HCT116 (cell line): ENCODE data around the gene CSTPP1. TPM values are rescaled to one million over a fixed set of nuclear protein-coding genes. Genes with fewer than 3 reads are reported as not detected.

Experiments
- ATAC-seq: fragments of 200-7000 bp; cut with Tn5 transposase; 2 replicates; pipeline ENCODE4 v1.9.1; 2020; ENCODE audit warnings: mild to moderate bottlenecking, moderate library complexity
- BruUV-seq: library from RNA; stranded (reverse); fragments of 400-500 nt; replicated peaks from 2 replicates; lab custom pipeline; 2021; lab: Mats Ljungman, UMichigan
- CTCF ChIA-PET: fragments of 300-600 bp; sonication (Branson Sonifier 250); formaldehyde crosslinking; loops from one replicate; lab custom pipeline; 2021; ENCODE audit warnings: antibody characterized with exemption; lab: Charles Lee
- POLR2A ChIA-PET: fragments of 300-600, 350-600 bp; sonication (Branson Sonifier 250); formaldehyde crosslinking; loops from one replicate; lab custom pipeline; 2021; ENCODE audit warnings: antibody characterized with exemption; lab: Charles Lee
- RAD21 ChIA-PET, 2 experiments: fragments of 300-600 bp; sonication (Branson Sonifier 250); formaldehyde crosslinking; loops; one replicate each; lab custom pipeline; 2023; ENCODE audit warnings: low total read pairs in 2 of 2; ENCODE audit not compliant: uncharacterized antibody in 2 of 2, unreplicated experiment in 2 of 2, low non-redundant PET in 1 of 2; lab: Charles Lee
- DNase-seq: peaks from one replicate; pipeline ENCODE4 v3.0.0-alpha.2; 2010; ENCODE audit warnings: low read depth, low spot score
- H2AFZ ChIP-seq: fragments of 200-600 bp; shearing (Covaris generic), sonication (generic); 2 replicates; pipeline ENCODE4 v1.6.1; 2017; ENCODE audit warnings: low read depth, mixed run types, mixed read lengths, antibody characterized with exemption, low read length; ENCODE audit not compliant: poor library complexity, severe bottlenecking
- H3K27ac ChIP-seq: 2 replicates; pipeline ENCODE4 v1.5.1; 2012; ENCODE audit warnings: low read depth, low read length
- H3K27me3 ChIP-seq: fragments of 200-600 bp; sonication (generic); 2 replicates; pipeline ENCODE4 v1.6.1; 2016; ENCODE audit warnings: mixed run types, low read length, mixed read lengths; ENCODE audit not compliant: insufficient read depth
- H3K36me3 ChIP-seq, 2 experiments: fragments of 200-500 bp in 1 of 2; fragments of 200-600 bp in 1 of 2; sonication (Bioruptor generic) in 1 of 2; sonication (generic) in 1 of 2; 2 replicates each; pipeline versions ENCODE4 v1.5.1 to v1.6.1; 2014 to 2016; ENCODE audit warnings: low read length in 2 of 2, inconsistent platforms in 1 of 2, mixed read lengths in 1 of 2, mixed run types in 1 of 2; ENCODE audit not compliant: insufficient read depth in 2 of 2, control insufficient read depth in 1 of 2
- H3K4me1 ChIP-seq, 2 experiments: fragments of 200-600 bp in 1 of 2; sonication (generic) in 1 of 2; 2 replicates each; pipeline versions ENCODE4 v1.5.1 to v1.6.1; 2012 to 2017; ENCODE audit warnings: low read length in 2 of 2, inconsistent platforms in 1 of 2, mild to moderate bottlenecking in 1 of 2, mixed read lengths in 1 of 2, mixed run types in 1 of 2, moderate library complexity in 1 of 2; ENCODE audit not compliant: insufficient read depth in 2 of 2, control insufficient read depth in 1 of 2
- H3K4me2 ChIP-seq: fragments of 200-600 bp; sonication (generic); 2 replicates; pipeline ENCODE4 v1.6.1; 2017; ENCODE audit warnings: mixed run types, low read length, mixed read lengths
- H3K4me3 ChIP-seq, 2 experiments: fragments of 200-600 bp in 1 of 2; sonication (generic) in 1 of 2; replicated peaks in 1 of 2; 2 replicates each; pipeline ENCODE4 v1.5.1; 2011 to 2016; ENCODE audit warnings: low read length in 2 of 2, control low read depth in 1 of 2, low read depth in 1 of 2, mild to moderate bottlenecking in 1 of 2, mixed read lengths in 1 of 2, mixed run types in 1 of 2
- H3K79me2 ChIP-seq: fragments of 200-600 bp; sonication (generic); 2 replicates; pipeline ENCODE4 v1.6.1; 2017; ENCODE audit warnings: mild to moderate bottlenecking, mixed run types, low read length, moderate library complexity, mixed read lengths; ENCODE audit not compliant: insufficient read depth
- H3K9ac ChIP-seq: fragments of 200-600 bp; sonication (generic); 2 replicates; pipeline ENCODE4 v1.6.1; 2016; ENCODE audit warnings: low read length, mixed read lengths
- H3K9me2 ChIP-seq: fragments of 200-600 bp; sonication (generic), shearing (Covaris generic); 2 replicates; pipeline ENCODE4 v1.6.1; 2017; ENCODE audit warnings: mixed run types, mild to moderate bottlenecking, moderate library complexity; ENCODE audit not compliant: insufficient read depth
- H3K9me3 ChIP-seq, 2 experiments: fragments of 200-500 bp in 1 of 2; fragments of 200-600 bp in 1 of 2; sonication (Bioruptor generic) in 1 of 2; sonication (generic) in 1 of 2; 2 replicates each; pipeline ENCODE4 v1.6.1; 2014 to 2017; ENCODE audit warnings: low read length in 2 of 2, mixed read lengths in 2 of 2, inconsistent platforms in 1 of 2, low read depth in 1 of 2, mild to moderate bottlenecking in 1 of 2, mixed run types in 1 of 2, moderate library complexity in 1 of 2; ENCODE audit not compliant: control insufficient read depth in 1 of 2, insufficient read depth in 1 of 2
- H4K20me1 ChIP-seq: fragments of 200-600 bp; sonication (generic), shearing (Covaris generic); 2 replicates; pipeline ENCODE4 v1.6.1; 2017; ENCODE audit warnings: mixed run types, mild to moderate bottlenecking, moderate library complexity; ENCODE audit not compliant: insufficient read depth
- CEBPB ChIP-seq: IDR thresholded peaks from 2 replicates; pipeline ENCODE4 v1.6.1; 2012; ENCODE audit warnings: low read depth
- ELF1 ChIP-seq: IDR thresholded peaks from 2 replicates; pipeline ENCODE4 v1.6.1; 2012; ENCODE audit warnings: low read depth, borderline replicate concordance
- EZH2 ChIP-seq: fragments of 200-600 bp; sonication (generic); IDR thresholded peaks from 2 replicates; pipeline ENCODE4 v1.6.1; 2017; ENCODE audit warnings: antibody characterized with exemption, mixed run types
- EZH2phosphoT487 ChIP-seq: fragments of 200-600 bp; IDR thresholded peaks from 2 replicates; pipeline ENCODE4 v1.6.1; 2018; ENCODE audit warnings: antibody characterized with exemption, borderline replicate concordance
- JUND ChIP-seq: IDR thresholded peaks from 2 replicates; pipeline ENCODE4 v1.6.1; 2012
- POLR2A ChIP-seq: IDR thresholded peaks from 2 replicates; pipeline ENCODE4 v1.7.0; 2011; ENCODE audit warnings: borderline replicate concordance; ENCODE audit not compliant: insufficient read depth, insufficient read length; ENCODE audit errors: extremely low read depth
- RAD21 ChIP-seq: IDR thresholded peaks from 2 replicates; pipeline ENCODE4 v1.6.1; 2012; ENCODE audit warnings: low read depth, mild to moderate bottlenecking
- SIN3A ChIP-seq: IDR thresholded peaks from 2 replicates; pipeline ENCODE4 v1.6.1; 2012; ENCODE audit warnings: low read depth
- SP1 ChIP-seq: IDR thresholded peaks from 2 replicates; pipeline ENCODE4 v1.6.1; 2012; ENCODE audit warnings: low read depth
- YY1 ChIP-seq: IDR thresholded peaks from 2 replicates; pipeline ENCODE4 v1.6.1; 2011; ENCODE audit warnings: low read length, low read depth, moderate library complexity, mild to moderate bottlenecking; ENCODE audit not compliant: insufficient replicate concordance; ENCODE audit errors: extremely low read depth
- ZFX ChIP-seq: fragments of 450-650 bp; IDR thresholded peaks from 2 replicates; pipeline ENCODE4 v1.6.1; 2017
- intact Hi-C: fragments of 100-400 bp; cut with micrococcal nuclease; formaldehyde crosslinking; loops from 2 replicates; pipeline ENCODE4 v1.10.0; 2022
- total RNA-seq: library from RNA; stranded (reverse); gene quantifications from one replicate; pipeline ENCODE4 v1.2.1, GENCODE V29; 2021; ENCODE audit not compliant: unreplicated experiment
- TF ChIP-seq, protein P1 (sequence below): IDR thresholded peaks from 2 replicates; pipeline ENCODE4 v1.6.1; 2011; ENCODE audit warnings: mild to moderate bottlenecking, low read length, moderate library complexity; ENCODE audit not compliant: insufficient replicate concordance; ENCODE audit errors: extremely low read depth
- TF ChIP-seq, protein P2 (sequence below): IDR thresholded peaks from 2 replicates; pipeline ENCODE4 v1.6.1; 2012
- TF ChIP-seq, protein P3 (sequence below), 3 experiments: fragments of 200-600 bp in 1 of 3; sonication (generic) in 1 of 3; IDR thresholded peaks in 2 of 3; conservative IDR thresholded peaks in 1 of 3; 2 replicates each; pipeline ENCODE4 v1.5.1; 2012 to 2017; ENCODE audit warnings: low read depth in 2 of 3, low read length in 2 of 3, antibody characterized with exemption in 1 of 3, borderline replicate concordance in 1 of 3, control low read depth in 1 of 3, mild to moderate bottlenecking in 1 of 3, mixed read lengths in 1 of 3, mixed run types in 1 of 3, moderate library complexity in 1 of 3; ENCODE audit not compliant: insufficient read depth in 1 of 3
- TF ChIP-seq, protein P4 (sequence below): IDR thresholded peaks from 2 replicates; pipeline ENCODE4 v1.6.1; 2012; ENCODE audit warnings: low read depth
- TF ChIP-seq, protein P5 (sequence below): IDR thresholded peaks from 2 replicates; pipeline ENCODE4 v1.6.1; 2012

The CSTPP1 gene
- total RNA-seq, 1 experiment from 2014 or later: 24.7 TPM

DNA sequence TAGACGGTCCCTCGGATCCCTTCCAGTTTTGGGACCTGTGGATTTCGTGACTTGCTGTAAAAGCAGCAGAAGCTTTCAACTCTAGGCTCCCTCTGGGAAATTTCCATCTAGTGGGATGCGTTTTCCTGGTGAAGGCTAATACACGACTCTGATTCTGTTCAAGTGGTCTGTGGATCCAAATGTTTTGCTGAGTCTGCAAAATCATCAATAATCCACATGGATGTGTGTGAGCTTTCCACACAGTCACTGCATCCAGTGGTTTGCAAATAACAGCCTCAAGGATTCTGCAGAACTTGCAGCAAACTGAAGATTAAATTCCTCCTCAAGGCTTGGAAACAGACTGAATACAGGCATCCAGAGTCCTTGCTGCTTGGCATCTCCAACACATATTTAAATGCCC lies 266.0 kb downstream of the CSTPP1 start (continued):
- TF ChIP-seq, protein P1, sequence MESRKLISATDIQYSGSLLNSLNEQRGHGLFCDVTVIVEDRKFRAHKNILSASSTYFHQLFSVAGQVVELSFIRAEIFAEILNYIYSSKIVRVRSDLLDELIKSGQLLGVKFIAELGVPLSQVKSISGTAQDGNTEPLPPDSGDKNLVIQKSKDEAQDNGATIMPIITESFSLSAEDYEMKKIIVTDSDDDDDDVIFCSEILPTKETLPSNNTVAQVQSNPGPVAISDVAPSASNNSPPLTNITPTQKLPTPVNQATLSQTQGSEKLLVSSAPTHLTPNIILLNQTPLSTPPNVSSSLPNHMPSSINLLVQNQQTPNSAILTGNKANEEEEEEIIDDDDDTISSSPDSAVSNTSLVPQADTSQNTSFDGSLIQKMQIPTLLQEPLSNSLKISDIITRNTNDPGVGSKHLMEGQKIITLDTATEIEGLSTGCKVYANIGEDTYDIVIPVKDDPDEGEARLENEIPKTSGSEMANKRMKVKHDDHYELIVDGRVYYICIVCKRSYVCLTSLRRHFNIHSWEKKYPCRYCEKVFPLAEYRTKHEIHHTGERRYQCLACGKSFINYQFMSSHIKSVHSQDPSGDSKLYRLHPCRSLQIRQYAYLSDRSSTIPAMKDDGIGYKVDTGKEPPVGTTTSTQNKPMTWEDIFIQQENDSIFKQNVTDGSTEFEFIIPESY: no peak
- TF ChIP-seq CEBPB: no peak

DNA sequence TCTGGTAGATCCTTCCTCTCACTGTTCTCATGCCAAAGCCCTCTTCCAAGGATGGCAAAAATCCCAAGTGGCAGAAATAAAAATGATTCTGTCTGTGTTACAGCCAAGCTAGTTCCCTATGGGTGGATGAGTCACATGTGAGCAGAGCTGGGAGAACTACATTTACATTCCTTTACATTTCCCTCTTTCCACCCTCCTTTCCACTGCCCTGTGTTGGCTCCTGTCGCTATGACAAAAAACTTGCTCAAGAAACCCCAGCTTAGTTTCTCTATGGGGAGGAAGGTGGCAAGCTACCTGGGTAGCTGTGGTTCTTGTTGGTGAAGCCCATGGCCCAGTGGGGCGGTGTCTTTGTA lies 268.1 kb downstream of the CSTPP1 start:
- no peaks in the 10 kb centered on the region for H3K36me3 ChIP-seq
- no peak for TF ChIP-seq SIN3A
- no peak for TF ChIP-seq JUND
- TF ChIP-seq, protein P2, sequence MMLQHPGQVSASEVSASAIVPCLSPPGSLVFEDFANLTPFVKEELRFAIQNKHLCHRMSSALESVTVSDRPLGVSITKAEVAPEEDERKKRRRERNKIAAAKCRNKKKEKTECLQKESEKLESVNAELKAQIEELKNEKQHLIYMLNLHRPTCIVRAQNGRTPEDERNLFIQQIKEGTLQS: no peak
- TF ChIP-seq ELF1: no peak
- no peak for TF ChIP-seq EZH2phosphoT487
- no peak for TF ChIP-seq SP1
- no peak for TF ChIP-seq EZH2
- TF ChIP-seq, protein P3, sequence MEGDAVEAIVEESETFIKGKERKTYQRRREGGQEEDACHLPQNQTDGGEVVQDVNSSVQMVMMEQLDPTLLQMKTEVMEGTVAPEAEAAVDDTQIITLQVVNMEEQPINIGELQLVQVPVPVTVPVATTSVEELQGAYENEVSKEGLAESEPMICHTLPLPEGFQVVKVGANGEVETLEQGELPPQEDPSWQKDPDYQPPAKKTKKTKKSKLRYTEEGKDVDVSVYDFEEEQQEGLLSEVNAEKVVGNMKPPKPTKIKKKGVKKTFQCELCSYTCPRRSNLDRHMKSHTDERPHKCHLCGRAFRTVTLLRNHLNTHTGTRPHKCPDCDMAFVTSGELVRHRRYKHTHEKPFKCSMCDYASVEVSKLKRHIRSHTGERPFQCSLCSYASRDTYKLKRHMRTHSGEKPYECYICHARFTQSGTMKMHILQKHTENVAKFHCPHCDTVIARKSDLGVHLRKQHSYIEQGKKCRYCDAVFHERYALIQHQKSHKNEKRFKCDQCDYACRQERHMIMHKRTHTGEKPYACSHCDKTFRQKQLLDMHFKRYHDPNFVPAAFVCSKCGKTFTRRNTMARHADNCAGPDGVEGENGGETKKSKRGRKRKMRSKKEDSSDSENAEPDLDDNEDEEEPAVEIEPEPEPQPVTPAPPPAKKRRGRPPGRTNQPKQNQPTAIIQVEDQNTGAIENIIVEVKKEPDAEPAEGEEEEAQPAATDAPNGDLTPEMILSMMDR (IDR thresholded peaks at IDR 0.05 in 2 of 3, conservative IDR thresholded peaks at IDR 0.05 in 1 of 3; ENCODE audit: borderline replicate concordance in 1 of 3, insufficient read depth in 1 of 3, low read depth in 2 of 3, low read length in 2 of 3): no peak
- TF ChIP-seq CEBPB: no peak
- TF ChIP-seq, protein P4, sequence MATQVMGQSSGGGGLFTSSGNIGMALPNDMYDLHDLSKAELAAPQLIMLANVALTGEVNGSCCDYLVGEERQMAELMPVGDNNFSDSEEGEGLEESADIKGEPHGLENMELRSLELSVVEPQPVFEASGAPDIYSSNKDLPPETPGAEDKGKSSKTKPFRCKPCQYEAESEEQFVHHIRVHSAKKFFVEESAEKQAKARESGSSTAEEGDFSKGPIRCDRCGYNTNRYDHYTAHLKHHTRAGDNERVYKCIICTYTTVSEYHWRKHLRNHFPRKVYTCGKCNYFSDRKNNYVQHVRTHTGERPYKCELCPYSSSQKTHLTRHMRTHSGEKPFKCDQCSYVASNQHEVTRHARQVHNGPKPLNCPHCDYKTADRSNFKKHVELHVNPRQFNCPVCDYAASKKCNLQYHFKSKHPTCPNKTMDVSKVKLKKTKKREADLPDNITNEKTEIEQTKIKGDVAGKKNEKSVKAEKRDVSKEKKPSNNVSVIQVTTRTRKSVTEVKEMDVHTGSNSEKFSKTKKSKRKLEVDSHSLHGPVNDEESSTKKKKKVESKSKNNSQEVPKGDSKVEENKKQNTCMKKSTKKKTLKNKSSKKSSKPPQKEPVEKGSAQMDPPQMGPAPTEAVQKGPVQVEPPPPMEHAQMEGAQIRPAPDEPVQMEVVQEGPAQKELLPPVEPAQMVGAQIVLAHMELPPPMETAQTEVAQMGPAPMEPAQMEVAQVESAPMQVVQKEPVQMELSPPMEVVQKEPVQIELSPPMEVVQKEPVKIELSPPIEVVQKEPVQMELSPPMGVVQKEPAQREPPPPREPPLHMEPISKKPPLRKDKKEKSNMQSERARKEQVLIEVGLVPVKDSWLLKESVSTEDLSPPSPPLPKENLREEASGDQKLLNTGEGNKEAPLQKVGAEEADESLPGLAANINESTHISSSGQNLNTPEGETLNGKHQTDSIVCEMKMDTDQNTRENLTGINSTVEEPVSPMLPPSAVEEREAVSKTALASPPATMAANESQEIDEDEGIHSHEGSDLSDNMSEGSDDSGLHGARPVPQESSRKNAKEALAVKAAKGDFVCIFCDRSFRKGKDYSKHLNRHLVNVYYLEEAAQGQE: no peak
- TF ChIP-seq POLR2A: no peak
- no peak for TF ChIP-seq ZFX
- TF ChIP-seq YY1: no peak
- TF ChIP-seq RAD21: no peak
- TF ChIP-seq, protein P5, sequence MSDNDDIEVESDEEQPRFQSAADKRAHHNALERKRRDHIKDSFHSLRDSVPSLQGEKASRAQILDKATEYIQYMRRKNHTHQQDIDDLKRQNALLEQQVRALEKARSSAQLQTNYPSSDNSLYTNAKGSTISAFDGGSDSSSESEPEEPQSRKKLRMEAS: no peak
- TF ChIP-seq, all 23 proteins: peak for 0
- no peaks in the 10 kb centered on the region for H3K79me2 ChIP-seq
- ATAC-seq (no peak), DNase-seq (no peak)
- H3K4me2 ChIP-seq: no peak overlapping the region
- ChIA-PET CTCF (no interaction called here), POLR2A (interaction anchor here (0.7 to 1.2 kb wide), 2 partner anchors 10 to 42 kb away, joined by 3 to 7 read pairs; partner anchors contain the start of gene DDB2), RAD21 (no interaction called here)
- no peaks in the 10 kb centered on the region for H3K27me3 ChIP-seq
- intact Hi-C loops: no loop called here
- no peaks in the 10 kb centered on the region for H4K20me1 ChIP-seq
- H3K9me2 ChIP-seq: no peaks in the 10 kb centered on the region
- H3K27ac ChIP-seq: no peak overlapping the region
- no peak overlapping the region for H2AFZ ChIP-seq
- H3K4me1 ChIP-seq: peaks cover 0 to 7% of the 10 kb centered on the region in 2 experiments; a peak in 2 of 4 replicates
- BruUV-seq: no TSS peak
- H3K4me3 ChIP-seq: no peak overlapping the region
- no peak overlapping the region for H3K9ac ChIP-seq
- no peaks in the 10 kb centered on the region for H3K9me3 ChIP-seq
